GM12891 (cell line): ENCODE results near the gene GDAP2.

Experiments
- DNase-seq: peaks from one replicate; pipeline ENCODE4 v3.0.0; 2011; ENCODE audit warnings: low spot score; ENCODE audit not compliant: insufficient read length
- FAIRE-seq: peaks from 2 replicates; lab custom pipeline; 2011; peaks lifted over from hg19 to GRCh38; lab: Jason Lieb, UNC
- PAX5 ChIP-seq: IDR thresholded peaks from 2 replicates; pipeline ENCODE4 v1.6.1; 2011; ENCODE audit warnings: low read length, moderate library complexity, mild to moderate bottlenecking; ENCODE audit not compliant: insufficient read depth, severe bottlenecking
- POLR2A ChIP-seq: IDR thresholded peaks from 2 replicates; pipeline ENCODE4 v1.6.1; 2011; ENCODE audit warnings: low read depth, low read length, control low read depth
- POLR2AphosphoS5 ChIP-seq: IDR thresholded peaks from 2 replicates; pipeline ENCODE4 v1.6.1; 2011; ENCODE audit warnings: low read depth, low read length, control low read depth
- POU2F2 ChIP-seq: IDR thresholded peaks from 2 replicates; pipeline ENCODE4 v1.6.1; 2011; ENCODE audit warnings: low read depth, mild to moderate bottlenecking, control low read depth, low read length, moderate library complexity
- SPI1 ChIP-seq: IDR thresholded peaks from 2 replicates; pipeline ENCODE4 v1.6.1; 2011; ENCODE audit warnings: low read depth, low read length, control low read depth
- TAF1 ChIP-seq: IDR thresholded peaks from 2 replicates; pipeline ENCODE4 v1.6.1; 2011; ENCODE audit warnings: low read depth, low read length, control low read depth

GDAP2 gene

DNA sequence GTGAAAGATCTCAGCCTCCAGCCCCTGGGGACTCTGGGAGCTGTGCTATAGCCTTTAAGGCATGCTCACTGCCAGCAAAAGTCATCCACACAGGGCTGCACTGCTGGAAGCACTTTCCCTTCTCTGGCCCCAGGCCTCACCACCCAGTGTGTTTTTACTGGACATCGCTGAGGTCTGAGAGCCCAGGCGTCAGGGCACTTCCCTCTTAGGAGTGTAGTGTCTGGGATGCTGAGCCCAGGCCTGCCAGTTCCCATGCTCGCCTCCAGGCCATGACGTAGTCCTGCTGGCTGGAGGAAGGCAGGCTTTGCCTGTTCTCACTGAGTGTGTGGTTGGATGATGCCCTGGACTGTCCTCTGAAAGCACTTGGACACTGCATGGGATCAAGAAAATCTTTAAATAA is 101.2 kb downstream of the GDAP2 start:
- TF ChIP-seq TAF1: no peak
- TF ChIP-seq SPI1: no peak
- no peak for TF ChIP-seq PAX5
- TF ChIP-seq POU2F2: no peak
- no peak for TF ChIP-seq POLR2AphosphoS5
- TF ChIP-seq POLR2A: no peak
- no peak for DNase-seq
- FAIRE-seq: no peak

DNA sequence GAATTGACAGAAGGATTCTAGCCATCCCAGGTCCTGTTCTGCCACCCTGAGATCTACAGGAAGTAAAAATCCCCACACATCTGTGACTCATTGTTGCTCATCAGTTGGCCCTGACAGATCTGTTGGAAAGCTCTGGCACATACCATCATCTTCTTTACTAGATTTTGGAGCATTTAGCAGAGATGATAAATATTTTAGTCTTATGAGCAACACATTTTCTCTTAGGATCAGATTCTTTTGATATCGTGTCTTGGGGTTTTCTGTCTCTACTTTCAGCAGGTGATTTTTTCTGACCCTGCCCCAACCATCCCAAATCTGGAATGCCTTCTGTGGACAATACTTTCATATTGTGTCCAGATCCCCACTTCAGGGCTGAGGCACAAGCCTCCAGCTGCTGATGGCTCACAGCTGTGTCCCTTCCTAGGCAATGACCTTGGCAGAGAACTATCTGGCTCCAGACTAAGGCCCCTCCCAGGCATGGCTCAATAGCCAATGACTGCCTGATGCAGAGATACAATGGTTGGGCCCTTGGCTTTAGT is 102.8 kb downstream of the GDAP2 start:
- no peak for FAIRE-seq
- no peak for TF ChIP-seq POU2F2
- no peak for TF ChIP-seq PAX5
- TF ChIP-seq SPI1: no peak
- TF ChIP-seq TAF1: no peak
- no peak for TF ChIP-seq POLR2A
- TF ChIP-seq POLR2AphosphoS5: no peak
- no peak for DNase-seq

DNA sequence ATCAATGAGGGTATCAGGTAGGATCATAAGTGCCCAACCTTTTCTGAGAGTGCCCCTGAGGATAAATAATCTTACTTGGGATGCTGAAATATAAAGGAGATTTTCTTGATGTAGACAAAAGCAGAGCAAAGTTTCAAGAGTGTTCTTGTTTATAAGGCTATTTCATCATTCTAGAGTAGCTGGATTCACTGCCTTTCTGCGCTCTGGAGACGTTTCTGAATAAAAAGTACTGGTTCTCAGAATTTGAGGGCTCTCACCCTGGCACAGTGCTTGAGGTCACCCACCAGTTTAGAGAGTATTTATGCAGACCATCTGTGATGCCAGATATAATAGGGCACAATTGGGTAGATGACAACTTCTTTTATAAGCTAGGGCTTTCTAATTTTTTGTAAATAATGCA is 103.3 kb downstream of the GDAP2 start:
- DNase-seq (no peak), FAIRE-seq (no peak)
- TF ChIP-seq PAX5 (no peak), TAF1 (no peak), POLR2A (no peak), SPI1 (no peak), POLR2AphosphoS5 (no peak), POU2F2 (no peak)

DNA sequence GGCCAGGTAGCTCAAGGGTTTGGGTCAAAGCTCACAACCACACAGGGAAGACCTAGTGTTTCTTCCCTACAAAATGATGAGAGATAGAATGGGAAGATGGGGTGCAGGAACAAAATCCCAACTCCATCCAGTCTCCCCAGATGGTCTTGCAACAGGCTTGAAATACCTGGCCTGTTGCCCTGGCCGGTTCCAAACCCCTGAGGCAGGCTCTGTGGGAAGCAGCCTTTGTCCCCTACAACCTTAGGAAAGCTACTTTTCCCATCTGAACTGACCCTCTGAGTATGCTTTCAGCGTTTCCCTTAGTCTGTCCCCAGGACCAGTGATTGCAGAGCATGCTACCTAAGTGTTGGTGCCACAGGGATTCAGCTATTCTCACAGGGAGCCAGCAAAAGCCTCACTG is 104.0 kb downstream of the GDAP2 start:
- TF ChIP-seq TAF1: no peak
- TF ChIP-seq SPI1: no peak
- no peak for TF ChIP-seq POU2F2
- TF ChIP-seq PAX5: no peak
- TF ChIP-seq POLR2AphosphoS5: no peak
- no peak for TF ChIP-seq POLR2A
- DNase-seq (no peak), FAIRE-seq (no peak)

DNA sequence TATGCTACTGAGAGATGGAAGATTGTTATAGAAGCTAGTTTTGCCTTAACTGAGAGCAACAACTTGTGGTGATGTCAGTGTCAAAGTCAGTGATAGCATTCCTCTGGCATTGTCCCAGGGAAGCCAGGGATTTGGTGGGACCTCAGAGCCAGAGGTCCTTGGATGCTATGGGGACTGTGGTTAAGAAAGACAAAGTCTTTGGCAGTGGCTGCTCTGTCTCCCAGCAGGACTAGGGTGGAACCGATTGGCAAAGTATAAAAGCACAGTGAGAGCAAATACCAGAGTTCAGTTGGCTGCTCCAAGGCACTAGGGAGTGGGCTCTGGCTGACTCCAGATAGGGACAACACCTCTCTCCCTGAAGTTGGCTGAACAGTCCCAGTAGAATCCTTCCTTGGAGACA is 104.8 kb downstream of the GDAP2 start:
- DNase-seq (no peak), FAIRE-seq (no peak)
- TF ChIP-seq TAF1 (no peak), POLR2A (no peak), POLR2AphosphoS5 (no peak), SPI1 (no peak), POU2F2 (no peak), PAX5 (no peak)

DNA sequence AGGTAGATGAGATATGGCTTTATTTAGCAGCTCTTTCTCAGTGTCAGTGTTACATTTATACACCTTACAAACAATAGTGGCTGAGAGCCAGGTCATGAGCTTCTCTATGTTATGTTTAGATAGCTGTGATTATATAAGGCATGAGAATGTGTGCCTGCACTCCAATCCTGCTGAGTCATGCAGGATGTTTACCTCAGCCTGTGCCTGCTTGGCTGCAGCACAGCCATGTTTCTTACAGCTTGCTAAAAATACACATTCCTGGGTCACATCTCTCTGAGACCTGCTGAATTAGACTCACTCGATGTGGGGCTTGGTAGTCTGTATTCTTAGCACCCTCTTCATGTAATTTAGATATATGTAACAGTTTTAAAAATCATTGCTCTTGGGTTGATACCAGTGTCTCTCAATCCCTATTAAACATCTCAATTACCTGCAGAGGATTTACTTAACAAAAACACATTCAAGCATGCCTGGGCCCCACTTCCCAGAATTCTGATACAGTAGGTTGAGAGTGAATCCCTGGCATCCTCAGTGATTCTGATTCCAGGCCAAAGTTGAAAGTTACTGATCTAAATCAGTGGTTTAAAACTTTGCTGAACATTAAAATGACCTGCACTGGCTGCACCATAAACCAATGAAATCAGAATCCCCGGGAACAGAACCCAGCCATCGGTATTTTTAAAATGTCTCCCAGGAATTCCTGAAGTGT is 107.5 kb downstream of the GDAP2 start:
- DNase-seq: no peak
- no peak for FAIRE-seq
- TF ChIP-seq POU2F2 (no peak), SPI1 (no peak), PAX5 (no peak), POLR2A (no peak), POLR2AphosphoS5 (no peak), TAF1 (no peak)

DNA sequence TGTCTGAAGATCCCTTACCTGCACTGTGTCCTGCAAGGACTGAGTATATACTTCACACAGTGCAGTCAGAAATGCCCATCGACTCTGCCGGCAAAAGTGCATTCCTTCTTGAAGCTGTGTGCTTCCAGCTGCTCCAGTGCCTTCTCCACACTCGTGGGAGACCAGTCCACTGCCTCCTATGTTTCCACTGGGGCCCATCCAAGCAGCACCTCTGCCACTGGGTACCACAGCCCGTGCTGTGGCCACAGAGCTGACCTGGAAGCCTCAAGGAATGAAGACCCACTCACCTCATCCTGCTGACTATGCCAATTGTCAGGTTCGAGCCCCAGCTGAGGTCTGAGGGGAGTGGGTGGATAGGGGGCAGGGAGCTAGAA is 108.1 kb downstream of the GDAP2 start:
- DNase-seq (no peak), FAIRE-seq (no peak)
- no peak for TF ChIP-seq SPI1
- TF ChIP-seq TAF1: no peak
- TF ChIP-seq POU2F2: no peak
- TF ChIP-seq POLR2A: no peak
- no peak for TF ChIP-seq PAX5
- no peak for TF ChIP-seq POLR2AphosphoS5

DNA sequence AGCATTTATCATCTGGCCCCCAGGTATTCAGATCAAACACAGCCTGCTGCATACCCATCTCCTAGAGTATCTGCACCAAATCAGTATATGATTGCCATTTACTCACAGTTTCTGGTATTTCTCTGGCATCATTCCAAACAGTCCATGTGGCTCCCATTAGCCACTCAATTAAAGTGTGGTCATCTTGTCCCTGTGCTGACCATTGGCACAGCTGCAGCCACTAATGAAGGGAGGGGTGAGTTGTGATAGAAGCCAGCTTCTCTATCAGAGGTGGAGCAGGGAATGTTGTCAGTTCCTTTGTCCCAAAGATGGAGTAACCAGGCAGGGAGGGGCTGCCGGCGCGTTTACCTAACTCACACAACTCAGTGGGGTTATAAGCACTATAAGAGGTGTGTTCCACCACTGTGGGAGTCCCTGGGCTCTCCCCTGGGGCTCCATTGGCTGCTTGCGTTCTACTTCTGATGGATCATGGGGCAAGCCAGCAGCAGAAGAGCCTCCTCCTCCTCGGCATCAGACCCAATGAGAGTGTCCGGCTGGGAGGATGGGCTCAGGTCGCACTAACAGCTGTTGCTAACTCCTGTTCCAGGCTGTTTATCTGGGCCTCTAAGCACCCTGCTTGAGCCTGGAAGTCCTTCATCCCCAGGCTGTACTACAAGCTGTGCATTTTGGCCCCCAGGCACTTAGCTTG is 108.6 kb downstream of the GDAP2 start:
- DNase-seq (no peak), FAIRE-seq (no peak)
- TF ChIP-seq POU2F2 (no peak), POLR2AphosphoS5 (no peak), PAX5 (no peak), SPI1 (no peak), POLR2A (no peak), TAF1 (no peak)

DNA sequence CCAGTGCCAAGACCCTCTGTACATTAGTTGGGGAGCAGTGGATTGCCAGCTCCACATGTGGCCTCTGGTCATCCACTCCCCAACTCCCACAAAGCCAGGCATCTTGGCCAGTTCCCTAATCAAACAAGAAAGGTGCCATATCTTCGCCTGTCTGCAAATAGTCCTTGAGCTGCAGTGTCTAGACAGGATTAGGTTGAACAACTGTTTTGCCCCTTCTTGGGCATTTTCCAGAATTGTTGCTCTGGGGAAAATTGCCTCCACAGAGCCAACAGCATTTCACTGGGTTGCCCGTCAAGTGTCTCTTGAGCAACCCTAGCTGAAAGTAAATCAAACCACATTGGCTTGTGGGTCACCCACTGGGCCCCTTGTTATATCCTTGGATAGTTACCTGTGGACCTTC is 109.3 kb downstream of the GDAP2 start:
- DNase-seq: no peak
- no peak for TF ChIP-seq TAF1
- TF ChIP-seq SPI1: no peak
- no peak for TF ChIP-seq POLR2A
- TF ChIP-seq POLR2AphosphoS5: no peak
- no peak for TF ChIP-seq POU2F2
- no peak for TF ChIP-seq PAX5

DNA sequence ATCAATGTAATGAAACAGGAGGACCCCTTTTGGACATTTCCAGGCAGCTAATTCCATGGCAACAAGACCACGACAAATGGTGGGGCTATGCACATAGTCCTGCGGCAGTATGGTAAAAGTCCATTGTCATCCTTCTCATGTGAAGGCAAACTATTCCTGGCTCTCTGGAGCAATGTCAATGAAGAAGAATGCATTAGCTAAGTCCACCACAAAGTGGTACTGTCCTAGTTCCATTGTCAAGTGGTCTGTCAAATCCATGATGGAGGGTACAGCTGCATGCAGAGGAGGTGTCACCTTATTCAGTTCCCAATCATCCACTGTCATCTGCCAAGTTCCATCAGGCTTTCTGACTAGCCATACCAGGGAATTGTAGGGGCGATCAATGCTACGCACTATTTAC is 110.1 kb downstream of the GDAP2 start:
- TF ChIP-seq SPI1: no peak
- TF ChIP-seq PAX5: no peak
- no peak for TF ChIP-seq POU2F2
- TF ChIP-seq POLR2AphosphoS5: no peak
- no peak for TF ChIP-seq POLR2A
- TF ChIP-seq TAF1: no peak
- DNase-seq: no peak
- no peak for FAIRE-seq

More for the DNA sequence above, 109.3 kb downstream of the GDAP2 start:
- FAIRE-seq: no peak
